Inflammatory macrophage (primary cell): ENCODE data around the gene MCHR1.

ENCODE experiments used
- DNase-seq, 2 donors: peaks; one replicate each; pipeline ENCODE4 v3.0.0-alpha.2; 2020 to 2022

The MCHR1 gene

DNA sequence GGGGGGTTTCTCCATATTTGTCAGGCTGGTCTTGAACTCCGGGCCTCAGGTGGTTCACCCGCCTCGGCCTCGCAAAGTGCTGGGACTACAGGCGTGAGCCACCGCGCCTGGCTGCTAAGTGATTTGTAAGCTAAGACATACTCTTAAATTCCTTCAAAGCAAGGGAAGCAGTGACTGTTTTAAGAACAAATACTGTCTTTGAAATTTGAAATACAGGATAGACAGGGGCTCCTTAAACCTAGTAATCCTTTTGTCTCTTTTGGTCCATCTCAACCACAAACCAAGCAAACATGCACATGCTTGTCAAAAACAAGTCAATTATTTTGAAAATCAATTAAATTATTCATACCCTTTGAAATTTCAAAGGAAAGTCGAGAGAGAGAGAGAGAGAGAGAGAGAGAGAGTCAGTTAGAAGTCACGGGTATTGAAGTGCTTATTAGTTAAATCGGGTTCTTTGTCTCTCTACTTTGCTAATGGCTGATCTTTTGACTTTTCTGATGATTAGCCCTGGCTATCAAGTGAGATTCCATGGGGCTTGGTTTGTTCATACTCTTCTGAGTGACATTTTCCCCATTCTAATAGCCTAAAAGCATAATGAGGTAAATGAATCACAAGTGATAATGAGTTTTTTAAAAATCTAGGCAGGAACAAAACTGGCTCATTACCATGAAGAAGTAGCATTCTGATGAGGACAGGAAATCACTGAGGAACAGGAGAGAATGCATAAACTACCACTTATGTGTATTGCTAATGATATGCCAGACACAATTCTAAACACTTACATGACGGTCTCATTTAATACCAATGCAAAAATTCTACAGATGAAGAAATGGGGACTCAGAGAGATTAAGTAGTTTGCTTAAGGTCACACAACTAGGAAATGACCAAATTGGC lies 48.0 kb downstream of the MCHR1 start:
- DNase-seq, result no peak

DNA sequence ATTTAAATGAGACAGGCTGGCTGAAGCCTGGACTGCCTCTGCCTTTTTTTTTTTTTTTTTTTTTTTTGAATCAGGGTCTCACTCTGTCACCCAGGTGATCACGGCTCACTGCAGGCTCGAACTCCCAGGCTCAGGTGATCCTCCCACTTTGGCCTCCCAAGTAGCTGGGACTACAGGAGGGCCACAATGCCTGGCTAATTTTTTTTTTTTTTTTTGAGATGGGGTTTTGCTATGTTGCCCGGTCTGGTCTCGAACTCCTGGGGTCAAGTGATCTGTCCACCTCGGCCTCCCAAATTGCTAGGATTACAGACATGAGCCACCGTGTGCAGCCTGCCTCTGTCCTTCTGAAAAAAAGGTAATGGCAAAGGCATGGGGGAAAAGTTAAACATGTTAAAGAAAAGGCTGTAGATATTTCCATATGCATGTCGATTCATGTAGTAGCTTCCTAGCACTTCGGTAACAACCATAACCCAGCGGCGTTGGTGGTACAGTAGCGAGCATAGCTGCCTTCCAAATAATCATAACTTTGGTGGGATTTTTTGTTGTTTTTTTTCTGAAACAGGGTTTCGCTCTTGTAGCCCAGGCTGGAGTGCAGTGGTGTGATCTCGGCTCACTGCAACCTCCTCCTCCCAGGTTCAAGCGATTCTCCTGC lies 48.8 kb downstream of the MCHR1 start:
- DNase-seq, result no peak

DNA sequence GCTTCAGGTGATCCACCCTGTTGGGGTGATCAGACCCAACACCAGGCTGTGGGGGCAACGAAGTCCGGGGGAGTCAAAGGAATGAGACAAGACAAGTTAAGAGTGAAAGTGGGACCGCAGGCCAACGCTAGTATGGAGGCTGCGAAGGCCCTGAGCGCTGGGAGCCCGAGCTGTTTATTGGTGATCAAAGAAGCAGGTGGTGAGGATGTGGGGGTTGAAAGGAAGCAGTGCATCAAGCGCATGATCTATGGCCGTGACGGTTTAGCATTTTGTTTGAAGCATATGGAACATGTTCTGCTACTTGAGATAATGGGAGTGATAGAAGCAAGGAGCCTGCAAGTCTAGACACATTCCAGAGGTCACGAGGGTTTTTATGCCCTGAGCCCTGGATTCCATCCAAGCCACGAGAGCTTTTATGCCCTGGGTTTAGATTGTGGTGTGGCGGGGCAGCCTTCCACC lies 49.5 kb downstream of the MCHR1 start:
- peak in 1 of 2 donors; percentile 2 for DNase-seq

DNA sequence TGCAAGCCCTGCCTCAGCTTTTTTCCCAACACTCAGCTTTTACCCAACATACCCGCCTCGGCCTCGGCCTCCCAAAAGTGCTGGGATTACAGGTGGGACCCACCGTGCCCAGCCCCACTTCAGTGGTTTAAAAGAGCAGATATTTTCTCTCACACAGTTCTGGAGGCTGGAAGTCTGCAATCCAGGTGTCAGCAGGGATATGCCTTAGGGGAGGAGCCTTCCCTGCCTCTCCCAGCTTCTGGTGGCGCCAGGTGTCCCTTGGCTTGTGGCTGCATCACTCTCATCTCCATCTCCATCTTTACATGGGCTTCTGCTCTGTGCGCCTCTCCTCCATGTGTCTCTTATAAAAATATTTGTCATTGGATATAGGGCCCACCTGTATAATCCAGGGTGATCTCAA lies 50.0 kb downstream of the MCHR1 start:
- no peak for DNase-seq
